GM18517 (cell line): ENCODE data around the gene TUSC2.
A peak's percentile ranks its signal among the peaks of the same experiment; 100 is the strongest.

Experiments used
- ATAC-seq: cut with Tn5 transposase; IDR thresholded peaks from one replicate; pipeline ENCODE4 v1.9.1; 2021; ENCODE audit warnings: mild to moderate bottlenecking, moderate library complexity; ENCODE audit not compliant: unreplicated experiment

TUSC2 gene

GRCh38 chr3:50327943-50328691 lies at the start of gene TUSC2:
TSS of gene TUSC2 (minus strand) at chr3:50328223. CDS start at chr3:50328099, 124 bp downstream.
- ATAC-seq, result peak; percentile 86

- no peak for ATAC-seq
Observed at GRCh38 chr3:50375258-50375931, 47.4 kb upstream of the TUSC2 start.

- no peak for ATAC-seq
Observed at GRCh38 chr3:50374363-50375257, 46.6 kb upstream of the TUSC2 start.

- ATAC-seq, result no peak
Observed at GRCh38 chr3:50373146-50374051, 45.4 kb upstream of the TUSC2 start.

- ATAC-seq, result no peak
Observed at GRCh38 chr3:50372349-50372748, 44.3 kb upstream of the TUSC2 start.

GRCh38 chr3:50371133-50371685 lies 43.2 kb upstream of the TUSC2 start:
- ATAC-seq, result no peak

- no peak for ATAC-seq
Observed at GRCh38 chr3:50370594-50370993, 42.6 kb upstream of the TUSC2 start.

- no peak for ATAC-seq
Observed at GRCh38 chr3:50369012-50369670, 41.1 kb upstream of the TUSC2 start.

- ATAC-seq, result no peak
Observed at GRCh38 chr3:50365842-50366220, 37.8 kb upstream of the TUSC2 start.

GRCh38 chr3:50365080-50365841 lies 37.2 kb upstream of the TUSC2 start:
- peak; percentile 81 for ATAC-seq

- ATAC-seq, result no peak
Observed at GRCh38 chr3:50364573-50365079, 36.6 kb upstream of the TUSC2 start.

- no peak for ATAC-seq
Observed at GRCh38 chr3:50359760-50360110, 31.7 kb upstream of the TUSC2 start.

GRCh38 chr3:50358911-50359759 lies 31.1 kb upstream of the TUSC2 start, which contains the start of gene TMEM115:
TSS of gene TMEM115 (minus strand) at chr3:50359521. CDS start at chr3:50359063, 458 bp downstream.
- peak; percentile 98 for ATAC-seq

- no peak for ATAC-seq
Observed at GRCh38 chr3:50358355-50358910, 30.4 kb upstream of the TUSC2 start.

- ATAC-seq, result no peak
Observed at GRCh38 chr3:50357481-50357880, 29.5 kb upstream of the TUSC2 start.

GRCh38 chr3:50356553-50356952 lies 28.5 kb upstream of the TUSC2 start:
- no peak for ATAC-seq

GRCh38 chr3:50355829-50356552 lies 28.0 kb upstream of the TUSC2 start:
- no peak for ATAC-seq
